Ammon's horn (tissue), 1 donor: Measurements from ENCODE around the gene NME4.

Experiments
- DNase-seq: peaks from one replicate; pipeline ENCODE4 v3.0.0-alpha.2; 2016; ENCODE audit warnings: low spot score

Gene NME4

GRCh38 chr16:363766-364490 is 33.1 kb upstream of the NME4 start:
- no peak for DNase-seq

DNA sequence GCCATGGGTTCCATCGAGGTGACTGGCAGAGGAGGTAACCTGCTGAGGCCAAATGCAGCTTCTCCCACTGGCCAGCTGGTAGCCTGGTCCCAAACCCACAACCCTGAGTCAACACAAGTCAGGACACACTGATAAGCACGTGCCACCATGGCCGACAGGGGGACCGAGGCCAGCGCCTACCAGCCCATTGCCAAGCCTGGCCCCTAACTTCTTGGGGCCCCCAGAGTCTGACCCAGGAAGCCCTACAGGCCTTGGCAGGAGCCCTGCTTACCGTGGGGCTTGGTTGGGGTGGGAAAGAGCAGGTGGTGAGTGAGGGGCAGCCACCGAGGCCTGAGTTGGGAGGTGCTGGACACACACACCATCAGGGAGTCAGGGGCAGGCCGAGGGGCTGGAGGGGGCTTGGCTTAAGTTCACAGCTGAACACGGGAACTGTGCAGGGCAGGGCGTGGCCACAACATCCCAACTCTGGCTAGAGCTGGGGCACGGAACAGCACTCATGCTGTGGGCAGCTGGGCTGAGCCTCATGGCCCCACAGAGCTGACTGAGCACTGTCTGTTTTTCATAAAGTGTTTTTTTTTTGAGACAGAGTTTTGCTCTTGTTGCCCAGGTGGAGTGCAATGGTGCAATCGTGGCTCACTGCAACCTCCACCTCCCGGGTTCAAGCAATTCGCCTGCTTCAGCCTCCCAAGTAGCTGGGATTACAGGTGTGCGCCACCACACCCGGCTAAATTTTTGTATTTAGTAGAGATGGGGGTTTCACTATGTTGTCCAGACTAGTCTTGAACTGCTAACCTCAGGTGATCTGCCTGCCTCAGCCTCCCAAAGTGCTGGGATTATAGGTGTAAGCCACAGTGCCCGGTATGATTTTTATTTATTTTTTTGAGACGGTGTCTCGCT is 32.2 kb upstream of the NME4 start:
- no peak for DNase-seq

GRCh38 chr16:366476-366875 is 30.5 kb upstream of the NME4 start:
- DNase-seq = no peak

- DNase-seq = no peak
Measured at GRCh38 chr16:367333-367903, 29.6 kb upstream of the NME4 start.

DNA sequence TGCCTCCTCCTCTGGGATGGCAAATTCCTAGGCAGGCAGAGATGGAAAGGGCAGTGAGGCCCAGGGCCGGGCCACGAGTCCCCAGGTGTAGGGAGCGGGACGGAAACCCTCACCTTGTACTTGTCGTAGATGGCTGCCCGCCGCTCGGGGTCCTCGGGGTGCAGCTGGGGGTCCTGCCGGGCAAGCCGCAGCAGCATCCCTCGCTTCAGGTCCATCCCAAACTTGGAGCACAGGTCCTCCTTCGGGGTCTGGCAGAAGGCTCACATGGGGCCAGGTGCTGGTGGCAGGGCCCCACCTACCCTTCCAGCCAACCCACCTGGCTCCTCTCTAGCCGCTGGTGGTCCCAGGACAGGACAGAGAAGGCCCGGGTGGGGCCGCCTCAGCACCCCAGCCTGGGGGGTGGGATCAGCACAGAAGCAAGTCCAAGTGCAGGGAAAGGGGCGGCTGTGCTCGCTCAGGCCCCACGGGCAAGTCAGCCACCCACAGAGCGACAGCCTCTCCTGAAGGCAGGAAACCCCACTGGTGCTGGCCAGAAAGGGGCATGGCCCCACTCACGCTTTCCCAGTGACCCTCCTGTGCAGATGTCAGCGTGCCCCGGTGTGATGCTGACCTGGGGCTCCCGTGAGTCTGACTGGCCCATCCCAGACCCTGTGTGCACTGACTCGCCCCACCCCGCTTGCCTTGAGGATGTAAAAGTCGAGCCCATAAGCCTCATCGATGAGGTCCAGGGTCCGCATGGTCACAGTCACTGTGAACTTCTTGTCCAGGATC is 28.4 kb upstream of the NME4 start:
- no peak for DNase-seq

DNA sequence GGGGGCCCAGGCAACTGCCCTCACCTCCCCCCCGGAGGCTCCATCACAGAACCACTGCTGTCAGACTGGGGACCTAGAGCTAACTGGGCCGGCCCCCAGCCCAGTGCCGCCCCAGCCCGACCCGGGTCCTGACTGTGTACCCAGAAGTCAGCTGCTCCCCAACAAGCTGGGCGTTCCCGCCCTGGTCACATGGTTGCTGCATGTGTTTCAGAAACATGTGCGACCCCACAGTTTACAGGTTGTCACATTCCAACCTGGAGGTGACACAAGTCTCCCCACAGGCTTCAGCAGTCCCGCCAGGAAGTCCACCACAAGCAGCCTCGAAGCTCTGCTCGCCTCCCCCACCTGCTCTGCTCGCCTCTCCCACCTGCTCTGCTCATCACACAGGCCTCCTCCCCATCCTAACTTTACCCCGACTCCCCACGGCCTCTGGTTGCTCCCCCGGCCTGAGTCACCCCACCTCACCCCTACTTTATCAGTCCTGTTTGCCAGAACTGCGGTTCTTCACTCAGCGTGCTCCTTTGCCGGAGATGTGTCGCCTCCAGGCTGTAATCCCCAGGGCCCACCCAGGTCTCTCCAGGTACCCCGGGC is 27.6 kb upstream of the NME4 start:
- no peak for DNase-seq

GRCh38 chr16:369866-370436 is 27.0 kb upstream of the NME4 start:
- no peak for DNase-seq

GRCh38 chr16:370443-370842 is 26.6 kb upstream of the NME4 start, which contains the start of gene MRPL28:
MRPL28 (minus strand) TSS chr16:370538; CDS start chr16:370218, 320 bp downstream.
- DNase-seq = peak; percentile 98

DNA sequence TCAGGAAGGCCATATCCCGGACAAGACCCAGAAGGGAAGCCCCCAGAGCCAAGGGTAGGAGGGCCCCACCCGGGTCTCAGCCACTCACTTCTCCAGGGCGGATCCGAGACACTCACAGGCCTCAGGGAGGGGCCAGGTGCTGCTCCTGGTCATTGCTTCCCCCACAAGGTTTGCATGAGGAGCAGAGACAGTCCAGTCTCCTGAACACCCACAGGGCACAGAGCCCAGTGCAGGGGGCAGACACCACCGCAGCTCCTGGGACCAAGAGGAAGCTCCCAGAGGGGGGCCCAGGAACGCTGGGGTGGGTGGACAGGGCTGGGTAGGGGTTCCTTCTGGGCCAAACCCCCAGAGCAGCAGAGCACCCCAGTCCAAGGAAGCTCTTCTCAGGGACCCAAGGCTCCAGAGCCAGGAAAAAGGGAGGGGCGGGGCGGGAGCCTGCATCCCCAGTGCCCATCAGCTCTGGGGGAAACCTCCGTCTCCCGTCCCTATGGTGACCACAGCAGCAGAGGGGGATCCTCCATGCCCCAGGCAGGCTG is 26.0 kb upstream of the NME4 start:
- DNase-seq = no peak

GRCh38 chr16:371515-372301 is 25.3 kb upstream of the NME4 start:
- DNase-seq = no peak

- no peak for DNase-seq
Measured at GRCh38 chr16:372302-372983, 24.6 kb upstream of the NME4 start.

GRCh38 chr16:373020-373598 is 23.9 kb upstream of the NME4 start:
- no peak for DNase-seq

GRCh38 chr16:373848-374615 is 23.0 kb upstream of the NME4 start:
- no peak for DNase-seq

- DNase-seq = no peak
Measured at GRCh38 chr16:374616-374926, 22.4 kb upstream of the NME4 start.

DNA sequence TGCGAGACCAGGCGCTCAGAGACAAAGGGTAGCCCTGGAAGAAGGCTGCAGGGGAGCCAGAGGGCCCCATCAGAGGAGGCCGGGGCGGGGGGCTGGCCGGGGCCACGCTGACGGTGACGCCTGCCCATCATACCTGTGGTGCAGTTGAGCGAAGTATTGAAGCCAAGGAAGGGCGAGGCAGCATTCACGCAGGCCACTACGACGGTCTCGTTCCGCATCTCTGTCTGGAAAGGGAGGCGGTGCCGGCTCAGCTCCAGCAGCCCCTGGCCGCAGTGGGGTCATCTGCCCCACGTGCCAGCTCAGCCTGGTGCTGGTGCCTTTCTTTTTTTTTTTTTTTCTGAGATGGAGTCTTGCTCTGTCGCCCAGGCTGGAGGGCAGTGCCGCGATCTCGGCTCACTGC is 21.8 kb upstream of the NME4 start:
- DNase-seq = no peak

DNA sequence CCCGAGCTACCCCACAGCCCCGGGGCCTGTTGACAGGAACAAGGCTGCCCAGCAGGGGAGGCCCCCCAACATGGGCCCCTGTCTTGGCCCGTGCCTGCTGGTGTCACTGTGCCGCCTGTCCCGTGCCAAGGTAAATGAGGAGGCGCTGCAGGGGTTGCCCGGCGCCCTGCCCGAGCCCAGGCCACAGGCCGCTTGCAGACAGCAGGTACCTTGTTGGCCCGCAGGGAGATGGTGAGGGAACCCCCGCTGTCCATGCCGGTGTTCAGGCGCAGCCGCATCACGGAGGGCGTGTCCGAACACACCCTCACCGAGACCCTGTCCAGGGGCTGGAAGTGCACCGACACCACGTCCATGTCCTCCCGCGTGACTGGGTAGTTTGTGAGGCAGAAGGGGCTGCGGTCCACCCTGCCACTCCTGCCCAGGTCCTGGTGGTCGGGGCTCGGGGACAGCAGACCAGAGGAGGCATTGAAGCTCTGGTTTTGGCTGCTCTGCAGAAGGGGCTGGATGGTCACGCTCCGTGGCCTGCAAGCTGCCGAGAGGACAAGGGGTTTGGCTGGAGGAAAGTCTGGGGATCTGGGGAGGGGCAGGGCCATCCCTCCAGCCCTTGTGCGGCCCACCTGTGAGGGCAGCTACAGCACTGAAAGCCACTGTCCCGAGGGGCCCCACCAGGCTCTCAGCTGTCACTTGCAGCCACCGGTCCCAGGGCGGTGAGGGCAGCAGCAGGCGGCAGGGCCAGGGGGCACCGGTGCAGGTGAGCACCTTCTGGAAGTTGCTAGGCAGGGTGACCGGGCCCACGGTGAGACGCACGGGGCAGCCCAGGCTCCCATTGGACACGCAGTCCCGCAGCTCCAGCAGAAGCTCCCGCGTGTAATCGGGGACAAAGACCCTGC is 20.8 kb upstream of the NME4 start:
- no peak for DNase-seq

- DNase-seq = no peak
Measured at GRCh38 chr16:376817-377418, 20.1 kb upstream of the NME4 start.
